GM19193 (cell line): ENCODE measurements around the gene TMEFF2.

Experiments used
- POLR2A ChIP-seq: IDR thresholded peaks from 4 replicates; pipeline ENCODE4 v1.6.1; 2011; ENCODE audit not compliant: insufficient read depth, insufficient read length; ENCODE audit errors: extremely low read depth

The TMEFF2 gene, protein sequence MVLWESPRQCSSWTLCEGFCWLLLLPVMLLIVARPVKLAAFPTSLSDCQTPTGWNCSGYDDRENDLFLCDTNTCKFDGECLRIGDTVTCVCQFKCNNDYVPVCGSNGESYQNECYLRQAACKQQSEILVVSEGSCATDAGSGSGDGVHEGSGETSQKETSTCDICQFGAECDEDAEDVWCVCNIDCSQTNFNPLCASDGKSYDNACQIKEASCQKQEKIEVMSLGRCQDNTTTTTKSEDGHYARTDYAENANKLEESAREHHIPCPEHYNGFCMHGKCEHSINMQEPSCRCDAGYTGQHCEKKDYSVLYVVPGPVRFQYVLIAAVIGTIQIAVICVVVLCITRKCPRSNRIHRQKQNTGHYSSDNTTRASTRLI

DNA sequence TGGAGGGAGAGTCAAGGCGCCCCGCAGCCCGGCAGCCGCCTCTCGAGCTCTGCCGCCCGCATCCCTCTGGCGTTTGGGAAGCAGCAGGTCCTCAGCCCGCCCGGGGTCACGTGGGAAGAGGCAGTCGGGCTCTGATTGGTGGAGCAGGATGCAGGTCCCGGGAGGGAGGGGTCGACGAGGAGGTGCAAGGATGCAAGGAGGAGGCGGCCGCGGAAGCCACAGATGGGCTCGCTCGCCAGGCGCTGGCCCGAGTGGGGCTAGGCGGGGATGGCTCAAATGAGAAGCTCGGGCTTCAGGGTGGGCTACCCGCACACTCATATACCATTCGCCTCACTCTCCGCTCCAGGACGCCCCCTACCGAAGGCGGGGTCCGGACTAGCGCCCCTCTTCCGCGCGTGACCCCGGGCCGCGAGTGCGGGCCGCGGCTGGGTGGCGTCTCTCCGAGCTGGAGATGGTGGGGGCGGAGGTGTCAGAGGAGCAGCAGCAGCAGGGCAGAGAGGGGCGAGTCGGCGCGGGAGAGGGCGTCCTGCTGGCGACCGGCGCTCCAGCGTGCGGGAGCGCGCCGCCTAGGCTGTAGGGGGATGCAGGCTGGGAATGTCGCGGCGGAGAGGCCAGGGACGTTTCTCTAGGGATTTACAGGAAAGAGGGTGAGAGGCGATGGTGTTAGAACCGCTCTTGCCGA, at the start of gene TMEFF2:
TMEFF2 (minus strand) TSS at position 68 of the 682 bp plus-strand sequence. CDS start 409 bp downstream, outside the sequence.
- TF ChIP-seq POLR2A, result no peak

DNA sequence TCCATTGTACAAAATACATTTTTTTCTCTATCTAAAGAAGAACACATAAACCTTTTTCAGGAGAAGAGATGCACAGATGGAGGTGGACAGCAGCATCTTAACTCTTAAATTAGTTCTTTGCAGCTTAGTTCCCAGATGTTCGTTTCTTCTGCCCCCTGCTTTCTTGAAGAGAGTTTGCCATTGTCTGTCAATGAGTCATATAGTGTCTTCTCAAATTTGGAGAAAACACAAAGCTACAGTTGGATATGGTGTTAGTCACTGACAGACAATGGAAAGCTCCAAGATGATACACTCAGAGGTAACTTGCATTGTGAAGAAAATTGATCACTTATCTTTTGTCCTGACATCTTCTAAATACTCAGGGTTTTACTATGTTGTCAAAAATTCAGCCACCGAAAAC, 48.8 kb upstream of the TMEFF2 start:
- TF ChIP-seq POLR2A, result no peak

DNA sequence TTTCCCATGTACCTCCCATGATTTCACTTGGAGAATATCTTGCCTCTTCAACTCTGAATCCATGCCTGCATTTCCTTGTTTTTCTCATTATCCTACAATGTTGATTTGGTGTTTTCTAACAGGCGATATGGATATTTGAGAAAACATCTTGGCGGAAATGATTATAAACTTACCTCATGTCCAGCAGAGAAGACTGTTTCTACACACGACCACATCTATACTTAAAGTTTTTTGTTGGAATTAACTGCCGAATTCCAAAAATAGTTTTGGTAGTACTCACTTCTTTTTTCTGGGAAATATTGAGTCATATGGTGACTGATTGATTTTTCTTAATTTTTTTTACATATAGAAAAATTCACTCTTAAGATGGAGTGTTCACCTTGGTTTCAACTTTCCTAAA, 41.4 kb upstream of the TMEFF2 start:
- no peak for TF ChIP-seq POLR2A

DNA sequence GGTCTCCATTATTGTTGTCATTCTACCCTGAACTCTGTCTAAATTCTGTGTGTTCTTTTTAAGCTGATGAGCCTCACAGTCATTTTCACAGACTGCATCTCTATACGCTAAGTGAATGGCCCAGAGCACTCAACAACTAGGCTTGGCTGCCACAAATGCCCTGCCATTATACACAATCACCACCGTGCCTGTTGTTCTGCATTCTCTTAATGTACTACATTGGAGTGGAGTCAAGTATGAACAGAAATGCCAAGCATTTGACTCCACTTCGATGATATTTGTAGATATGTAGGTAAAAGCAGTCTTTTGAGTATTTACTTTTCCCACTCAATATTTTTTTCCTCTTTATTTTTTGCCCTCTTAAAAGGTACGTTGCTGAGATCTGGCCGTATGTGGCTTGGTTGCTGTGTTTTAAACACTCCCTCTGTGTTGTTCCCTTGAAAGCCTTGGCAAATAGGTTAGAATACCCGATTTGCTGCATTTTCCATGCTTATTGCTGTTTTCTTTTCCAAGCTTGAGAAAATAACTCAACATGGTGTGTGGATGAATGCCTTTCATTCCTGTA, 36.2 kb upstream of the TMEFF2 start:
- TF ChIP-seq POLR2A, result no peak

DNA sequence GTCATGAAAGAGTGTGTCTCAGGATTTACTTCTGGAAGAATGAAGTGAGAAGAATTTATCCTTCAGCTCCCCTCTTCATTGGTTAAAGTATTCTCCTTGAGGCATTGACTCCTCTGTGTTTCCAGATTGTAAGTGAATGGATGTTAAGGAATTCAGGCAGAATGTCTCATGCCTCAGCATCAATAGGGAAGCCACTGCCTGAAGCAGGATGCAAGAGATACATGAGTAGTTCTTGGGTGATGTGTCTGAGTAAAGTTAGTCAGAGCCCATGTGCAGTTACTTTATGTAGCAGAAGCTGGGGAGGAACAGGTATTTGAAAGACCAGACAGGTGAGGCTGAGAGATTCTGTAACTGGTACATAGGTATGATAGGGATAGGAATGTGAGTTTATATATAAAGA, 34.0 kb upstream of the TMEFF2 start:
- TF ChIP-seq POLR2A, result no peak

DNA sequence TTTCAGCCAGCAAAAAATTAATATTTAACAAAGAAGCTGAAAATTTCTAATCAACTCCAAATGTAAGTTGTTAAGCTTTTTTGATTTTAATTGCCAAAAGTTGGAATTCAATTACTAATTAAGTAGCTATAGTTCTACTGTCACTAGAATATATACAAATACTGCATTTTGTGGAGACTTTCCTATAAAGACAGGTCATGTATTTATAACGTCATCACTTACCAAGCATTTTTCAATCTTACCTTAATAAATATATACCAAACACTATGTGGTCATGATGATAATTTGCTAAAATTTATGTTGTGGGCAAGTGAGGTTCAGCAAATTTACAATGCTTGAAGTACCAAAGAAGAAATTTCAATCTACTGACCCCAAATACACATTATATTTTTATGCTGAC, 24.2 kb upstream of the TMEFF2 start:
- TF ChIP-seq POLR2A, result no peak

DNA sequence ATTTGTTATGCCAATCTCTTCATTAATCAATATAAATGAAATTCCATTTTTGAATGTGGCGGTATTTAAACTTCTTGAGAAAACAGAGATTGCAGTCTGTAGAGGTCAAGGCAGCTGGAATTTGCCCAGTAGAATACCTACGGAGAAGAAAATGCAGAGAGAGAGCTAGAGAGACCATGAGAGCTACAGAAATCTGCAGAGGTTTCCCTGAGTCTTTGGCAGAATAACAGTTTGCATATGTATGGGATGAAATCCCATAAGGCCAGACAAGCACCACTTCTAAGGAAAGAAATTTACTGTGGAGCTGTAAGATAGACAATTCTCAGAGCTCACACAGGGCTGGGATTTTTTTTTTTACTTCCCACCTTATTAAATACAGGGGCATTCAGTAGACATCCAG, 23.6 kb upstream of the TMEFF2 start:
- no peak for TF ChIP-seq POLR2A

DNA sequence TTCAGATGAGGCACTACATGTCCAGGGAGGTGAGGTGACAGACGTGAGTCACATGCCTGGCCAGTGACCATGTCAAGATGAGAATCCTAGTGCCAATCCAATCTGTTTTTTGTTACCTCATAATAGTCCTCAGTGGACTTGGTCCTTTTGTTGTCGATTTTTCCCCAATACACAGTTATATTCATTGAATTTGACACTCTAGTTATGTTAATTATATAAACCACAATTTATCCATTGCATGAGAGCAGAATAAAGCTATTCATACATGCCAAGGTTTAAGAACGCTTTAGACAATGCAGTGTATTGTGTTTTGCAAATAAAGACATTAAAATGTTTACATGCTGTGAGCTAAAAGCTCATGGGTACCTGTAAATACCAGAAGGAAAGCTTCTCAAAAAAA, 21.6 kb upstream of the TMEFF2 start:
- no peak for TF ChIP-seq POLR2A

DNA sequence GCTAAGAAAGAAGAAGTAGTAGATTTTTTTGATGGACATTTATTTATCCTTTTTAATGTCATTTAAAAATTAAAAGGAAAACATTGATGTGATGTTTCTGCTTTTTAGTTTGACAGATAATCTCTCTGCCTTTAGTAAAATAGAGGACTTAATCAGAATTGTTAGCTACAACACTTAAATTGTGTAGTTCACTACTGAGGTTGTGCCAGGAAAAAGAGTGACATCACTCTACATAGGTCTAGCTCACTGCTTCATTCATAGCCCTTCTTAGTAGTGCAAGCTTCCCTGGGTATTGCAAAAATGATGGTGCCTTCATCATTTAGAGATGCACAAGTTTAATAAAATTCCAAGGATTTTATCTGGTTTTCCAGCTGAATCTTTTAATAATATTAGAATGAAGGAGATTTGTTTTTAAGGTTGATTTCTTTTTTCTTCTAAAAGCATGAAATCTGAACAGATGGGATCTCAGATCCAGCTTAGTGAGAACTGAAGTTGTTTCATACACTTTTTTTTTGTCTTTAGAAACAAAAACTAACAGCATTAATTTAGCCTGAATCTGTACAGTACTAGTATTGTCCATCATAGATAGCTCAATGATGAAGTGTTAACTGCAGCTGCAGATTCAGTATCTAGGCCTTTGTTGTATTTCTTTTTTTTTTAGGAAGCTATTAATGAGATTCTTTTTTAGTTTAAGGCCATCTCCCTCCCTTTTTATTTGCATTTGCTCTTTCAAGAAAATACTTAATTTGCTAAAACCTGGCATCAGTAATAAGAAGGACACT, 20.6 kb upstream of the TMEFF2 start:
- TF ChIP-seq POLR2A, result no peak

DNA sequence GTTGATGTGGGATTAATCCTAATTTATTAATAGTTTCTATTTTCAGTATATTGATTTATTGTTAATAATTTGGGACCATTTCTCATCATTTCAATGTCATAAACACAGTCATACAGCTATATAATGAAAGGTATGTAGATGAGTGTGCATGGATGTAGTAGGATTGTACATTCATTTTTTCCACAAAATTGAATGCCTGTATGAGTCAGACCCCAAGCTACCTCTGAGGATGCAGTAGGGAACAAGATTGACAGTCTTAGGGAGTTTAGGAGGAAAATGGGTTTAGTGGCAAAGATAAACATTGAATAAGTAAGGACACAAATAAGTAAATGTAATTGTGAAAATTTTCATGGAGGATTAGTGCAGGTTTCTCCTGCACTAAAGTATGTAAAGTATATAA, 14.1 kb upstream of the TMEFF2 start:
- no peak for TF ChIP-seq POLR2A

DNA sequence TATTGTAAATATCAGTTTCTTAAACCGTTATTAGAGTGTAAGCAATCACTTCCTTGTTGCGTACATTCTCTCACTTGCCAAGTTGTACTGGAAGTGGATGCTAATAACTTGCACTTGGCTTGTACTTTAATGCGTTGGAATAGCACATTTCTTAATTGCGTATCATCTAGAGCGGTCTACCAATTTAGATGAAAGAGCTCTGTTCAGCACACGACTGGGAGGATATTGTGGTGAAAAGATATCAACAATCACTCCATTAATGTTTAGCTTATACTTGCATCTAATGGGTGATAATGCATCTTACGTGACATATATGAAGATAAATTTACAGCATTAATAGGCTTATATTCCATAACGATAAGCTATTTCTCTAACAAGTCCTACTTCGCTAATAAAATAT, 11.7 kb upstream of the TMEFF2 start:
- TF ChIP-seq POLR2A, result no peak

DNA sequence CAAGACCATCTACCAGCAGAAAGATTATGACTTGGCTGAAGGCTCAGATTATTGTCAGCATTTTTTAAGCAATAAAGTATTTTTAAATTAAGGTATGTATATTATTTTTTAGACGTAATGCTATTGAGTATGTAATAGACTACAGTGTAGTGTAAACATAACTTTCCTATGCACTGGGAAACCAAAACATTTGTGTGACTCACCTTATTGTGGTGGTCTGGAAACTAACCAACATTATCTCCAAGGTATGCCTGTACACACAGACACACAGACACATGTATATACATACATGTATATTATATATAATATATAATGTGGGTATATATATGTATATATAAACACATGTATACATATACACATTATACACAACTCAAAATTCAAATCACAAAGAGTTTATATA, 9.1 kb upstream of the TMEFF2 start:
- no peak for TF ChIP-seq POLR2A

DNA sequence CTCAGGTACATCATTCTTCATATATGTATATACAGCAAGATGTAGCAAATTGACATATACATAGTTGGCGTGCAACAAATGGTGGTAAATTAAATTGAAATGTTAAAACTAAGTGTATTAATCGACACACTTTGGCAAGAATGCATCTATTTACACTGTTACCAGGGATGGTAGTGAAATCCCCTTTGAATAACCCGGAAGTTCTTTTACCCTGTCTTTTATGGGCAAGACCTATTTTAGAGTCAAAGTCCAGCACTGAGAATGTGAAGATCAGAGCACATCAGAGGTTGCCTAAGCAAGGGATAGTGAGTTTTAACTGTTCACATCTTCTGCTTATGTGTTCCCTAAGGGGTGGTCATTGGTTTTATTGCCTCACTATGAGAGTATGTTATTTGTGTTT, 7.6 kb upstream of the TMEFF2 start:
- TF ChIP-seq POLR2A, result no peak

DNA sequence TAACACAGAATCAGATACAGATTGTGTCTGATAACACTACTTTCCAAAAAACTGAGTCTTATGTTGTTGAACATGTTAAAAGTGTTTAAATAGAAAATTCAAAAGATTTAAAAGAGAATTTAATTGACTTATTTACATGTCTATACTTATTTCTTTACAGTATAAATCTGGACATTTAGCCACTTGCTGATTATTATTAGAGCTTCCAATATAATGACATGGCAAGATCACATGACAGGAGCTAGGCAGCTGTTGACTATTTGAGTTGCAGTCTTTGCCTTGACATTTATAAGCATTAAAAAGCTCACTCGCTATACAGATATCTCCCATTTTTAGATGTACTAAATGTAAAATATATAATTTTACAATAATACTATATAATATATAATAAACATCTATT, 6.4 kb upstream of the TMEFF2 start:
- TF ChIP-seq POLR2A, result no peak

DNA sequence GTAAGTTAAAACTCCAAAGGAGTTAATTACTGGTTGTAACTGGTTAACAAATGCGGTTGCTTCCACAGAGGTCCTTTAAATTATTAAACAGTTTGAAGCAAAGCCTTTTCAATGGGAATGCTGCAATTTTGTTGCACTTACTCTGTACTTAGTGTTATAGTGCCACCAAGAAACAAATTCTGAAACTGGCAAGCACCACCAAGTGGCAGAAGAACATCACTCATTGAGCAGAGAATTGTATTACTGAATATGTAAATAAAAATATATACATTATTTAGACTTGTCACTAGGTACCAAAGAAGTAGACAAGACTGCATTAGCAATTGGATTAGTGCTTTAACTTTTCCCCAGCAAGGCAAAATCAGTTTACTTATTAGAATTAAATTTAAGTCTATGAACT, 2.6 kb upstream of the TMEFF2 start:
- TF ChIP-seq POLR2A, result no peak
